ENCODE data around the gene TCF7L2.
"Not testable (repeated sequence)": the region's sequence is repeated elsewhere in the genome, so short reads cannot be mapped to it uniquely, and the experiment has no call there.

TCF7L2 gene

DNA sequence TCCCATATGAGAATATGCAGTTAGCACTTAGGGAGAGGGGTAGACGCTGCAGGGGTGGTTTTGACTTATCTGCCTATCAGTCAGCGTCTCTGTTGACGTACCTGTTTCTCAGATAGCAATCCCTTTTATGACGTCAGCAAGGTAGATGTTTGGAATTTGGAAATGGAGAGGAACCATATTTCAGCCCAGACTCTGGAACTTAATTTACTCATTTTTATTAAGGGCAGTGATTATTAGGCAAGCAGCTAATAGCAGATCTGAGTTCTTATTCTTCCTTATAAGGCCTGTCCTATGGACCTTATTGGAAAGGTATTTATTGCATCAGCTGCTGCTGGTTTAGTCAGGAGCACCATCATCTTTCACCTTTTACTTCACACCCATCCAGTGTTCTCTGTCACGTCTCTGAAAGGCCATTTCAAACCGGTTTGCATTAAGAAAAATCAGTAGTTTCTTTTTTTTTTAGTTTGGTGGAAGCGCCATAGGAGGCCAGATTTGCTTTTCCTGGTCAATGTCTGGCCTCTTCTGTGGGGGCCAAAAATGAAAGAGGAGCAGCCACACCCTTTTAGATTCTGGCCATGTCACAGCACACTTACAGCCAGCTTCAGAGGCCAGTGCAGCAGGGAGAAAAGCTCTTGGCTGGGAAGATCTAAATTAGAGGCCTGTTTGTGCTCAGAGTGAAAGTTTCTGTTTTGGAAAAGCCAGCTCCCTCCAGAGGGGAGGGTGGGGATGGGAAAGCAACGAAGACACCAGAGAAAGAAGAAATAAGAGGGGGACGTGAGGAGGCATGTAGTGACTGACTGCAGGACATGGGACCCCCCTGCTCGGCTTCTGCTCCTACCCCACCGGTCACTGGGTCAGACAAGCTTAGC, 146.3 kb downstream of the TCF7L2 start:
- DNase-seq (ENCODE audit: low spot score): no peak

DNA sequence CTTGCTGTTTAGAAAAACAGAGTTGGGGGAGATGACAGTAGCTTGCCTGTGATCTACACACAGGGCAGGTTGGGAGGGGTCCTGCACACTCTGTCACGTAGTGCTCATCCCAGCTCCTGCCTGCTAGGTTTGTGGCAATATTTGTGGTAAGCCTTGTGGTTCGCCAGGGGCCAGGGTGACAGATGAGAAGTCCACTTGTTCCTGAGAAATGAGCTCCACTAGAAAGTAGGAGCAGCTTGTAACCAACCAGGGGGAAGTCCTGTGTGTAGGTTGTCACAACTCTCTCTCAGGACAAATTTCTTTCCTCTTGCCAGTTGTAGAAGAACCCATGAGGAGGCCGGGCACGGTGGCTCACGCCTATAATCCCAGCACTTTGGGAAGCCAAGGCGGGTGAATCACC, 147.0 kb downstream of the TCF7L2 start:
- no peak for DNase-seq (ENCODE audit: low spot score)

DNA sequence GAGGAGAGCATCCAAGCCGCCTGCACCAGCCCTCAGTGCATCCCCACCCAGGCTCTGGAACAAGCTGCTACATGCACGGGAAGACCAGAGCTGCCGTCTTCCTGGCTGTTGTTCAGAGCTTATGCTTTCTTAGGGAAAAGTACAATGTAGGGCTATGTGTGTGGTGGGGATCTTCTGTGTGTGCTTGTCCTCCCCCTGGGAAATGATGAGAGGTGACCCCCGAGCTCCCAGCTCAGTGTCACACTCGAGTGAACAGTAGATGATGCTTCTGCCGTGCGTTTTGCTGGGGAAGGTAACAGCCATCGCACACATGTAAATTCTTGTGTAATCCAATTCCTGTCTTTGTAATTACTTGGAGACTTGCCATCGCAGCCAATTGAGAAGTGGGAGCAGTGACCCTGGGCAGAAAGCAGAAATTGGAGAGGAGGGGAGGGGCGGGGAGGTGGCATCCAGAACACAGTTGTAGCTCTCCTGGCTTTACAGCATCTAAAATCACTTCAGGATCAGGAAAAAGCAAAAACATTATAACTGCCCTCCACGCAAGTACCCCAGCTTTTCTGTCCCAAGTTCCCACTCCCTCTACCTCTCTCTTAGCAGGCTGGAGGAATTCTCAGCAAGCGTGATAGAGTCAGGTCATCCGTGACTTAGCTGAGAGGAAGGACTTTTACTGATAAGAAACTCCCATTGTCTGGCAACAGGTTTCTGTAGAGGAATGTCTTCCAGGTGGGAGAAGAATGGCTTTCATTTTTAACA, 149.6 kb downstream of the TCF7L2 start:
- no peak for DNase-seq (ENCODE audit: low spot score)

GRCh38 chr10:113100281-113100680, 150.2 kb downstream of the TCF7L2 start:
- no peak for DNase-seq (ENCODE audit: low spot score)

DNA sequence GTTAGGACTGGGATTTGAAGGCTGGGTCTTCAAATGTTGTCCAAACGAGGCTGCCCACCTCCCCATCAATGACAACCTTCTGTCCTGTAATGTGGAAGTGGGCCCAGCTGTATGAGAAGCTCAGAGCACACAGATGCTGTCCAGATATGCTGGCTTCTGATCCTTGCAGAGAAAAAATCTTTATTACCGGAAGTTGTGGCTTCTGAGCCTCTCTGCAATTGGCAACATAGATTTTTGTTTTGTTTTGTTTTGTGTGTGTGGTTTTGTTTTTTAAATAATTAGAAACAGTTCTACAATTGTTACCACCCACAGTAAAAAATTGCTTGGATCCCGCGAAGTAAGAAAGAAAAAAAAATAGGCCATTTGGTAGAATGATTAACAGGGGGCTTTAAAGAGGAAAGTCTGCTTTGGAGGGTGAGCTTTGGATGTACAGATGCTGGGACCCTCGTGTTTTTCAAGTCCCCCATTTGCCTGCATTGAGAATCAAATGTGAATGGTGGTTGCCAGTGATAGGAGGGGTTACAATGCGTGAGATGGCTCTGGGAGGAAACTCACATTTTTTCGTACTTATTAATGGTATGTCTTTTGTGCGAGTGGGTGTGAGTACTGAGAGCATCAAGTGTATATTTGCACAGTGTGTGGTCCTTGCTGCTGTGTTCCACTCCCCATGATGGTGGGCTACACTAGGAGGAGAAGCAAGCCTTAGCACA, 153.2 kb downstream of the TCF7L2 start:
- no peak for DNase-seq (ENCODE audit: low spot score)

- no peak for DNase-seq (ENCODE audit: low spot score)
Observed at GRCh38 chr10:113104047-113104446, 154.0 kb downstream of the TCF7L2 start.

- no peak for DNase-seq (ENCODE audit: low spot score)
Observed at GRCh38 chr10:113108194-113108835, 158.3 kb downstream of the TCF7L2 start.

GRCh38 chr10:113108948-113109347, 158.9 kb downstream of the TCF7L2 start:
- DNase-seq (ENCODE audit: low spot score): no peak

- not testable (repeated sequence) for DNase-seq (ENCODE audit: low spot score)
Observed at GRCh38 chr10:113109482-113109881, 159.4 kb downstream of the TCF7L2 start.

GRCh38 chr10:113111260-113111659, 161.2 kb downstream of the TCF7L2 start:
- no peak for DNase-seq (ENCODE audit: low spot score)

- no peak for DNase-seq (ENCODE audit: low spot score)
Observed at GRCh38 chr10:113111900-113112853, 162.1 kb downstream of the TCF7L2 start.

- no peak for DNase-seq (ENCODE audit: low spot score)
Observed at GRCh38 chr10:113113241-113113640, 163.2 kb downstream of the TCF7L2 start.

- DNase-seq (ENCODE audit: low spot score): no peak
Observed at GRCh38 chr10:113113918-113114317, 163.9 kb downstream of the TCF7L2 start.

GRCh38 chr10:113115556-113115955, 165.5 kb downstream of the TCF7L2 start:
- no peak for DNase-seq (ENCODE audit: low spot score)

- DNase-seq (ENCODE audit: low spot score): no peak
Observed at GRCh38 chr10:113118882-113119281, 168.8 kb downstream of the TCF7L2 start.

DNA sequence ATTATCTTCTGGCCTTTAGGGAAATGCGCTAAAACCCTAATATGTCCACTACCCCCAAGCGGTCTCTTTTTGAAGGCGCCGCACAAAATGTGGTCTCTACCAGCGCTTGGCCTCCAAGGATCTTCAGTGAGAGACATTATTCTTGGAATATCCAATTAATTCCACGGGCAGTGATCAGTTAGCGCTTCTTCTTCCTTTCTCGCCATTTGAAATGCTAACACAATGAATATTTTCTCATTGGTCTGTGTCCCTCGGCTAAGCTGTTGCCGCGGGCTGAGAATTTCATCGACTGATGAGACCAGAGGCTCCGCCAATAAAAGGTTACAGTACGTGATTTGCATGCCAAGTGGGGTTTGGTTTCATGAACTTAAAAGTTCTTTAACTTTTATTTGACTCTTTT, 169.8 kb downstream of the TCF7L2 start:
- DNase-seq (ENCODE audit: low spot score): no peak

- DNase-seq (ENCODE audit: low spot score): no peak
Observed at GRCh38 chr10:113121153-113121552, 171.1 kb downstream of the TCF7L2 start.

- DNase-seq (ENCODE audit: low spot score): no peak
Observed at GRCh38 chr10:113122947-113123346, 172.9 kb downstream of the TCF7L2 start.

DNA sequence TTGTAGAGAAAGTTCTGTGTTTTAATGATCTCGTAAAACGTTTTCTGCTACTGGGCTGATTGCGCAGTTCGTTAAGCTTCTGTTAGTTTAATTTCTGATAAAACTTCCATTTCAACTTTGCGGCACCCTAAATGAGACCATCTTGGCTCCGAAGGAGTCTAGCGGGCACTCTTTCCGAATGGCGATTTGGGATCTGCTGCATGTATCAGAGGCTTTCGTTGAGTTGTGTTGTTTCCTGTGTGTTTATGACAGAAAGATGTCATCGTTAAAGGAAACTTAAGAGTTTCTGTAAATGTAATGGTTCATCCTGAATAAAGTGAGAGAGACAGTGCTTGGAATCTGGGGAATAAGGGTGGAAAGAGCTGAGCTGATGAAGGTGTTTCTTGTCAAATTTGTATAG, 174.7 kb downstream of the TCF7L2 start:
- no peak for DNase-seq (ENCODE audit: low spot score)

GRCh38 chr10:113125612-113126011, 175.6 kb downstream of the TCF7L2 start:
- DNase-seq (ENCODE audit: low spot score): no peak

All from RKO (cell line).